GM18502 (cell line): ENCODE results near the gene GNG3.
"Not testable (repeated sequence)": the region's sequence is repeated elsewhere in the genome, so short reads cannot be mapped to it uniquely, and the experiment has no call there.

ENCODE experiments used
- ATAC-seq: cut with Tn5 transposase; IDR thresholded peaks from one replicate; pipeline ENCODE4 v1.9.1; 2021; ENCODE audit warnings: mild to moderate bottlenecking; ENCODE audit not compliant: unreplicated experiment, poor library complexity

GNG3 gene

DNA sequence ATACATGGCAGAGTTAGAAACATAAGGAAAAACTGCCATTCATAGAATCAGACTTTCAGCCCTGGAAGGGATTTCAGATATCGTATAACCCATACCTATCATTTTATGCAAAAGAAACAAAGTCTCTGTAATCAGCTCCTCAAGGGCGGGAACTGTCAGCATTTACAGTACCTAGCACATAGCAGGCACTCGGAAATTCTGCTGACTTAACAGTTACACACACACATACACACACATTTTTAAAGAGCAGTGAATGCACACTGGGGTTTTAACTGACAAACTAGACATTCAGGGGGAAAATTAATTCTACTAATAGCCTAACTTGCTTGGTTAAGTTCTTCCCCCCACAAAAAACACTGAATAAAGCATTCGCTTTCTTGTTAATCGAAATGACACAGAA, 8.7 kb downstream of the GNG3 start:
- no peak for ATAC-seq

DNA sequence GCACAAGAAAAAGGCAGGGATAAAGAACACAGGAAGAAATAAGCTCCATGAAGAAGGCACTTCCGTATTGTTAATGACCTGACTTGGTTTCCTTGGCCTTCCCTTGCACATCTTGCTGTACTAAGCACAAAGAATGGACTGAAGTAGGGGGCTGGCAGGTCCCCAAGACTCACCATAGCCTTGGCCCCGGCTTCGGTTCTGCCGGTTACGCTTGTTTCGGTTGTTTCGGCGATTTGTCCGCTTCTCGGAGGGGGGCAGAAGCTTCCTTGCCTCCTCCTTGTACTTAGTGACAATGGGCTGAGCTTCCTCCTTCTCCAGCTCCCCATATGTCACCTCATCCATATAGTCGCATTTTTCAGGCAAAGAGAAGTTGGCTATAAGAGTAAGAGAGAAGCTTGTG, 9.3 kb downstream of the GNG3 start:
- no peak for ATAC-seq

GRCh38 chr11:62719302-62719978, 12.0 kb downstream of the GNG3 start:
- no peak for ATAC-seq

DNA sequence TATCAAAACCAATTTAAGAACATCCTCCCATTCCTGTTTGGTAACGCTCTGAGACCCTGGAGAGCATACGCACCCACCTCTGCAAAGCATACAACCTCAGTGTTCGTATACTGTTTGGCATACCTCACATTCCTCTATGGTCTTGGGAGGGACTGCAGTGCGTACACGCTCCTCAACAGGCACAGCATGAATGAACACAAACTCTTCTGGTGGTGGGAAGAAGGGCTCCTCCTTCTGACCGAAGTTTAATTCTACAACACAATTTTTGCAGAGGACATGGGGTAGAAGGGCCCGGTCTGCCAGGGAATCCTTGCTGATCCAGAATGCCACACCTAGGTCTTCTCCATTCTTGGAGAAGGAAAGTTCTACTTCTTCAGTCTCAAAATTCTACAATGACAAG, 14.5 kb downstream of the GNG3 start:
- ATAC-seq: no peak

DNA sequence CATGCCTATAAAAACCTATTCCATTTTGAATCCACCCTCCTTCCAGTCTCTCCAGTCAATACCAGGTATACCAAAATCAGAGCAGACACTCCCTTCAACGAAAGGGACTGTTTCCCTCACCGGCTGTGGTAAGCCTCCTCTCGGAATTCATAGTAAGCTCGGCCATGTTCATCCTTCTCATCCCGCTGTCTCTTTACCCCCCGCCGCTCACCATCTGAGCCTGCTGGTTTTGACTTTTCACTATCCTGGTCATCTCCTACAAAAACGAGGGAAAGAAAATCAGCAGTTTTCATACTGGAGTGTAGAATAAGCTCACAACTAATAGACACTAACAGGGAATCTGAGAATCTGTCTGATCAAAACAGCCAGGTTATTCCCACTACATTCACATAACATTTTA, 16.7 kb downstream of the GNG3 start:
- ATAC-seq: no peak

GRCh38 chr11:62725646-62726045, 18.2 kb downstream of the GNG3 start:
- ATAC-seq: no peak

DNA sequence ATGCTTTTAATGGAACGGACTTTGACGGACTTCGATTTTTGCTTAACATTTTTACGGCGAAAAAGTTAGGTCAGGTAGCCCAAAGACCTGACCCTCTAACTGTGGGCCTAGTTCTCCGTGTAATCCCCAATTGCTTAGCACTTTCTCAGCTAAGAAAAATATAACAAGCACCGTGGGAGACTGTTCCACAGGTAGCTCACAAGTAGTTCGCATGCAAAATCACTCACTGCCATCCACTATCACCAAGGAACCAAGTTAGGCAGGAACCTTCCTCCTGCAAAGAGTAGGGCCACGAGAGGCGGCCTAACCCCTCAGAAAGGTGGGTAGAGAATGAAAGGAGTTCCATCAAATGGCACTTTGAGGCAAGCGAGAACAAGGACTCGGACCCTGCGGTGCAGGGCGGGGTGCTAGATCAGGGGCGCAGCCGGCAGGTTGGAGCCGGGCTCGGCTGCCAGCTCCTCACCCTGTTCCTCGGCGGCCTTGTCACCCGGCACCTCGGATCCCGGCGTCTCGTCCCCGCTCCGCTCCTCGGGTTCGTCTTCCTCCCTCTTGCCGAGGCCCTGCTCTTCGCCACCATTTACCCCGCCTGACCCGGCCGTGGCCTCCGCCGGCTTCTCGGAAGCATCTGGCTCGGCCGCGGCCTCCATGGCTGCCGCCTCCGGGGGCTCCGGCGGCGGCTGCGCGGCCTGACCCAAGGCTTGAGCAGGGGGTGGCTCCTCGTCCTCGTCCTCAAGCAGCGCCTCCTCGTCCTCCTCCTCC, 18.9 kb downstream of the GNG3 start:
- ATAC-seq: peak; percentile 1

DNA sequence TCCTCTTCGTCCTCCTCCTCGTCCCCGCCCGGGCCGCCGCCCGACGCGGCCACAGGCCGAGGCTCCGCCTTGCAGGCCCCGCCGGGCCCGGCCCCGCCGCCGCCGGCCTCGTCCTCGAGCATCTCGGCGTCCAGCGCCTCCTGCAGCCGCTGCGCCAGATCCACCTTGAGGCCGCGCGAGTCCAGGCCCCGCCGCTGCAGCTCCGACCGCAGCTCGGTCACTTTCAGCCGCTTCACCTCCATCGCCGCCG, 19.4 kb downstream of the GNG3 start:
- ATAC-seq: no peak

GRCh38 chr11:62727165-62727871, 19.8 kb downstream of the GNG3 start, which contains the start of gene HNRNPUL2:
Gene HNRNPUL2 (minus strand): TSS chr11:62727457. CDS start chr11:62727156, 301 bp downstream.
- ATAC-seq: peak; percentile 73

DNA sequence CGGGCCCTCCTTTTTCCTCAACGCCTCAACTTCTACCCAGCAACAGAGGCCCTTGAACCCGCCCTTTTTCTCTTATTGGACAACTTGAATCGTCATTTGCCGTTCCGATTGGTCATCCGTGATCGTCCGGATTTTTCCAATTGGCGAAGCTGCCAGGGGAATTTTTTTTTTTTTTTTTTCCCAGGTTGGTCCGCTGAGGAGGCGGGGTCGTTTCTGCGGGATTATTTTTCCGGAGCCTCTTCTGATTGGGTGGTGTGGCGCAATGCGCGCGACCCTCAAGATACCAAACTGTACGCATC, 20.3 kb downstream of the GNG3 start:
- ATAC-seq: peak; percentile 58

GRCh38 chr11:62728171-62728988, 20.9 kb downstream of the GNG3 start, which contains the start of gene TTC9C:
Gene TTC9C (plus strand): TSS chr11:62728486. CDS start chr11:62728849, 363 bp downstream.
- ATAC-seq: peak; percentile 17

GRCh38 chr11:62730076-62730475, 22.6 kb downstream of the GNG3 start:
- not testable (repeated sequence) for ATAC-seq

DNA sequence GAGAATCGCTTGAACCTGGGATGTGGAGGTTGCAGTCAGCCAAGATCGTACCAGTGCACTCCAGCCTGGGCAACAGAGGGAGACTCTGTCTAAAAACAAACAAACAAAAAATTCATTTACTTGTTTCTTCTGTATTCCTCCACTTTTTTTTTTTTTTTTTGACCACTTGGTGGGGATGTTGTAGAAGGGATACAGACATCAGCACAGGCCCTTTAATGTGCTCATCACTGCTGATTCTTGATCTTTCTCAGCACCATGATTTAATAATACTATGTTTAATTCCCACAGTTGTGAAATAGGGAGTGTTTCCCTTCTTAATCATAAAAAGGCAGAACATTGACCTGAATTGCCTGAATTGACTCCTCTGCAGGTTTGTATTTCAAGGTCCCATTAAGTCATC, 25.4 kb downstream of the GNG3 start:
- no peak for ATAC-seq

DNA sequence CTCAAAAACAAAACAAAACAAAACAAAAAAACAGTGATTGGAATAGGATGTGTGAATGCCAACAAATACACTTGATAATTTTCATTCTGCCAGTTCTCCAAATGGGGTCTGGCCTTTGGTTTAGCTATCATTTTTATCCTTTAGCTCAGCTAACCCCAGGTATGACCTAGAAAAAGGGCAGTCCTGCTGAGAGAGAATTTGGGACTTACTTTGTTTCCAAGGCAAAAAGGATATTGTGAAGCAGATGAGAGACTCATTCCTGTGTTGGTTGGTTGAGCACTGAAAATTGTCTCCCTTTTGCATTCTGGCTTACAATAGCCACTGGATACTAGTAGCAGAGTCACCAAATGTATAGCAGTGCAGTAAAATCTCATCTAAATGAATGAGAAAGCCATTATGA, 29.7 kb downstream of the GNG3 start:
- no peak for ATAC-seq

GRCh38 chr11:62747475-62748160, 40.1 kb downstream of the GNG3 start:
- no peak for ATAC-seq

- ATAC-seq: not testable (repeated sequence)
These were observed 42.5 kb downstream of the GNG3 start for GRCh38 chr11:62749931-62750330.

GRCh38 chr11:62752177-62752785, 44.8 kb downstream of the GNG3 start:
- no peak for ATAC-seq

GRCh38 chr11:62752994-62753735, 45.7 kb downstream of the GNG3 start:
- ATAC-seq: no peak
